ENCODE data around the gene VPS29. TPM values are rescaled to one million over a fixed set of nuclear protein-coding genes. Genes with fewer than 3 reads are reported as not detected.

VPS29 gene
- total and polyA plus RNA-seq, 2 experiments from 2014 or later, result 61.2 to 206 TPM

DNA sequence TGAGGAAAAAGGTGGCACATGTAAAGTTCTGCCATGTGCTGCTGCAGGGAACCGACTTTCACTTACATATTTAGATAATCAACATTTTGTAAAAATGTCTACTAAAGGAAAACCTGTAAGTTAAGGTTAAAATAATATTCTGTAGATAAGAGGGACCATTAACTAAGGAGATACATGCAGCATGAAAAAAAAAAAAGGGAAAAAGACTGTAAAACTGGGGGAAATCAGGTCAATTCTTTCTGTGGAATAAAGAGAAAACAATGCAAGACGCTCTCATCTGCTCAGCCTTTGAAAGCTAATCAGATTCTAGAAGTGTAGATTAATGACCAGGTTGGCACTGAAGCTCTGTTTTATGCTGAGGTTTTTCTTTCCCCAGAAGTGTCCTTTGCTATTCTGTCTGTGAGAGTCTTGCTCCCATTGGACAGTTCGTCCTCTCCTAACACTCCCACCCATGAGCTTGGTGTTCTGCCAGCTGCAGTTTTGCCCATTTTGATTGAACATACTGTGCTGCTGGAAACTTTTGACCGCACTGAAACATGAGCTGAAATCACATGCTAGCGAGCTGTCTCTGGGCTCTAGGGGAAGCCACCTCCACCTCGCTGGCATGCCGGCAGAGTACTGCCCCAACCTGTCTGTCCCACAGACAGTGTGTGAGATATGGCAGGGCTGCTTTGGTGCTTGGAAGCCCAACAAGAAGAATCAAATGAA is 41.5 kb upstream of the VPS29 start:
- Histone ChIP-seq H3K9me2 (ENCODE audit: insufficient read depth) (no peaks in the 10 kb centered on the region), H3K79me2 (ENCODE audit: insufficient read depth) (0 out of 2 replicates have a peak, but pooled peaks cover 5% of the 10 kb centered on the region), H3K9ac (no peak overlapping the region), H4K20me1 (ENCODE audit: insufficient read depth) (peaks cover 24% of the 10 kb centered on the region), H3K27me3 (replicated peaks; ENCODE audit: insufficient read depth) (no peaks in the 10 kb centered on the region), H3F3A (ENCODE audit: insufficient read depth) (peaks cover 46% of the 10 kb centered on the region), H3K4me1 (ENCODE audit: insufficient read depth) (peaks cover 22% of the 10 kb centered on the region), H3K9me3 (ENCODE audit: low read depth) (no peaks in the 10 kb centered on the region), H3K27ac (no peak overlapping the region), H3K36me3 (ENCODE audit: low read depth) (peaks cover 6% of the 10 kb centered on the region; the same call in 1 of the 2 replicates), H3K4me3 (no peak overlapping the region), H3K4me2 (ENCODE audit: unreplicated experiment) (no peak overlapping the region), H2AFZ (no peak overlapping the region)
- TF ChIP-seq EZH2phosphoT487 (IDR thresholded peaks at IDR 0.05; ENCODE audit: insufficient read depth, low read depth) (no peak), EZH2 (IDR thresholded peaks at IDR 0.05; ENCODE audit: insufficient read depth, poor library complexity, severe bottlenecking) (no peak)
- WGBS, 2 experiments (ENCODE audit: low coverage in 1 of 2, low lambda C conversion rate in 2 of 2, missing lambda C conversion rate in 2 of 2), result 90% methylated on average over 7 of the region's 7 CpGs
- no peak for DNase-seq
- in situ Hi-C loops (cut with MboI), result no loop called here

GRCh38 chr12:110540048-110540447 is 38.1 kb upstream of the VPS29 start:
- peaks cover 21% of the 10 kb centered on the region for H3F3A ChIP-seq (ENCODE audit: insufficient read depth)
- DNase-seq, result no peak
- whole genome bisulfite sequencing, 2 experiments (ENCODE audit: low coverage in 1 of 2, low lambda C conversion rate in 2 of 2, missing lambda C conversion rate in 2 of 2), result 89 to 91% methylated on average over 7 to 8 of the region's 8 CpGs
- H2AFZ ChIP-seq, result no peak overlapping the region
- TF ChIP-seq EZH2phosphoT487 (IDR thresholded peaks at IDR 0.05; ENCODE audit: insufficient read depth, low read depth), result no peak
- no peak overlapping the region for H3K27ac ChIP-seq
- 0 out of 2 replicates have a peak, but pooled peaks cover 5% of the 10 kb centered on the region for H3K79me2 ChIP-seq (ENCODE audit: insufficient read depth)
- peaks cover 3% of the 10 kb centered on the region; the same call in 1 of the 2 replicates for H3K4me1 ChIP-seq (ENCODE audit: insufficient read depth)
- H3K36me3 ChIP-seq (ENCODE audit: low read depth), result peaks cover 16% of the 10 kb centered on the region; the same call in 1 of the 2 replicates
- no peaks in the 10 kb centered on the region for H3K9me2 ChIP-seq (ENCODE audit: insufficient read depth)
- in situ Hi-C loops (cut with MboI), result no loop called here
- 0 out of 2 replicates have a peak, but pooled peaks cover 9% of the 10 kb centered on the region for H4K20me1 ChIP-seq (ENCODE audit: insufficient read depth)
- no peak overlapping the region for H3K4me3 ChIP-seq
- no peak overlapping the region for H3K4me2 ChIP-seq (ENCODE audit: unreplicated experiment)
- H3K9ac ChIP-seq, result no peak overlapping the region
- H3K27me3 ChIP-seq (replicated peaks; ENCODE audit: insufficient read depth), result no peaks in the 10 kb centered on the region
- no peaks in the 10 kb centered on the region for H3K9me3 ChIP-seq (ENCODE audit: low read depth)

GRCh38 chr12:110538869-110539622 is 37.1 kb upstream of the VPS29 start:
- DNase-seq, result no peak
- H3K36me3 ChIP-seq (ENCODE audit: low read depth), result peaks cover 16% of the 10 kb centered on the region; the same call in 1 of the 2 replicates
- no peaks in the 10 kb centered on the region for H3K4me1 ChIP-seq (ENCODE audit: insufficient read depth)
- no peak overlapping the region for H3K4me2 ChIP-seq (ENCODE audit: unreplicated experiment)
- H2AFZ ChIP-seq, result no peak overlapping the region
- WGBS, 2 experiments (ENCODE audit: low coverage in 1 of 2, low lambda C conversion rate in 2 of 2, missing lambda C conversion rate in 2 of 2), result 97 to 98% methylated on average over 5 of the region's 5 CpGs
- in situ Hi-C loops (cut with MboI), result no loop called here
- no peak overlapping the region for H3K4me3 ChIP-seq
- H3K9me2 ChIP-seq (ENCODE audit: insufficient read depth), result no peaks in the 10 kb centered on the region
- 0 out of 2 replicates have a peak, but pooled peaks cover 5% of the 10 kb centered on the region for H4K20me1 ChIP-seq (ENCODE audit: insufficient read depth)
- H3K79me2 ChIP-seq (ENCODE audit: insufficient read depth), result 0 out of 2 replicates have a peak, but pooled peaks cover 5% of the 10 kb centered on the region
- H3K27me3 ChIP-seq (replicated peaks; ENCODE audit: insufficient read depth), result no peaks in the 10 kb centered on the region
- TF ChIP-seq EZH2 (IDR thresholded peaks at IDR 0.05; ENCODE audit: insufficient read depth, poor library complexity, severe bottlenecking) (no peak), EZH2phosphoT487 (IDR thresholded peaks at IDR 0.05; ENCODE audit: insufficient read depth, low read depth) (no peak)
- no peaks in the 10 kb centered on the region for H3K9me3 ChIP-seq (ENCODE audit: low read depth)
- no peak overlapping the region for H3K9ac ChIP-seq
- no peak overlapping the region for H3K27ac ChIP-seq
- H3F3A ChIP-seq (ENCODE audit: insufficient read depth), result peaks cover 11% of the 10 kb centered on the region

GRCh38 chr12:110537605-110538409 is 35.9 kb upstream of the VPS29 start:
- H3F3A ChIP-seq (ENCODE audit: insufficient read depth), result peaks cover 1% of the 10 kb centered on the region; the same call in 1 of the 2 replicates

More at GRCh38 chr12:110537605-110538409, 35.9 kb upstream of the VPS29 start:
- H3K27me3 ChIP-seq (replicated peaks; ENCODE audit: insufficient read depth), result no peaks in the 10 kb centered on the region
- H2AFZ ChIP-seq, result no peak overlapping the region
- in situ Hi-C loops (cut with MboI), result no loop called here
- no peaks in the 10 kb centered on the region for H3K9me3 ChIP-seq (ENCODE audit: low read depth)
- H3K4me2 ChIP-seq (ENCODE audit: unreplicated experiment), result no peak overlapping the region
- H3K27ac ChIP-seq, result no peak overlapping the region
- H3K79me2 ChIP-seq (ENCODE audit: insufficient read depth), result 0 out of 2 replicates have a peak, but pooled peaks cover 5% of the 10 kb centered on the region
- WGBS, 2 experiments (ENCODE audit: low coverage in 1 of 2, low lambda C conversion rate in 2 of 2, missing lambda C conversion rate in 2 of 2), result 95 to 98% methylated on average over 8 to 9 of the region's 9 CpGs
- no peak for DNase-seq
- H3K4me1 ChIP-seq (ENCODE audit: insufficient read depth), result no peaks in the 10 kb centered on the region
- H4K20me1 ChIP-seq (ENCODE audit: insufficient read depth), result no peaks in the 10 kb centered on the region
- no peak overlapping the region for H3K4me3 ChIP-seq
- H3K9me2 ChIP-seq (ENCODE audit: insufficient read depth), result no peaks in the 10 kb centered on the region
- no peak overlapping the region for H3K9ac ChIP-seq
- H3K36me3 ChIP-seq (ENCODE audit: low read depth), result peaks cover 16% of the 10 kb centered on the region; the same call in 1 of the 2 replicates
- TF ChIP-seq EZH2 (IDR thresholded peaks at IDR 0.05; ENCODE audit: insufficient read depth, poor library complexity, severe bottlenecking) (no peak), EZH2phosphoT487 (IDR thresholded peaks at IDR 0.05; ENCODE audit: insufficient read depth, low read depth) (no peak)
